GM12864 (cell line): ENCODE measurements around the gene SLC39A6.
"Not testable (repeated sequence)": the region's sequence is repeated elsewhere in the genome, so short reads cannot be mapped to it uniquely, and the experiment has no call there.

ENCODE experiments used
- DNase-seq: peaks from one replicate; pipeline ENCODE4 v3.0.0-alpha.2; 2011; ENCODE audit warnings: low read depth
- H3K4me3 ChIP-seq: 2 replicates; pipeline ENCODE4 v1.5.1; 2011; ENCODE audit warnings: mild to moderate bottlenecking, low read depth, low read length, control low read depth
- CTCF ChIP-seq: IDR thresholded peaks from 2 replicates; pipeline ENCODE4 v1.5.1; 2011; ENCODE audit warnings: low read depth, mild to moderate bottlenecking, moderate library complexity, low read length, control low read depth, inconsistent platforms; ENCODE audit errors: missing control alignments

SLC39A6 gene

GRCh38 chr18:36074435-36074834 is 54.7 kb downstream of the SLC39A6 start:
- no peak overlapping the region for H3K4me3 ChIP-seq
- DNase-seq, result no peak
- TF ChIP-seq CTCF, result no peak

- H3K4me3 ChIP-seq, result no peak overlapping the region
- no peak for DNase-seq
- no peak for TF ChIP-seq CTCF
These were observed 55.5 kb downstream of the SLC39A6 start for GRCh38 chr18:36073676-36074075.

- DNase-seq, H3K4me3 ChIP-seq: not testable (repeated sequence)
These were observed 56.7 kb downstream of the SLC39A6 start for GRCh38 chr18:36072406-36072805.

- DNase-seq, result peak; percentile 86
- TF ChIP-seq CTCF, result no peak
- peak within 1 kb of the TSS; percentile 92 for H3K4me3 ChIP-seq
These were observed 61.8 kb downstream of the SLC39A6 start, which contains the start of gene RPRD1A for GRCh38 chr18:36067055-36067957. Gene RPRD1A (minus strand): TSS chr18:36067559. CDS start chr18:36067404, 155 bp downstream.

GRCh38 chr18:36066686-36067054 is 62.5 kb downstream of the SLC39A6 start:
- TF ChIP-seq CTCF, result no peak
- no peak for DNase-seq
- peak overlapping the region; percentile 92 for H3K4me3 ChIP-seq

GRCh38 chr18:36066001-36066400 is 63.1 kb downstream of the SLC39A6 start:
- TF ChIP-seq CTCF, result no peak
- peak overlapping the region; percentile 92 for H3K4me3 ChIP-seq

GRCh38 chr18:36064809-36065079 is 64.4 kb downstream of the SLC39A6 start:
- not testable (repeated sequence) for DNase-seq, H3K4me3 ChIP-seq

More at GRCh38 chr18:36066001-36066400, 63.1 kb downstream of the SLC39A6 start:
- DNase-seq, result no peak
